LNCAP (cell line): ENCODE results near the gene IL32.

Experiments
- TF ChIP-seq, protein P1 (sequence below): fragments of 450-650 bp; IDR thresholded peaks from 2 replicates; pipeline ENCODE4 v1.5.1; 2017; ENCODE audit warnings: mild to moderate bottlenecking

The IL32 gene

DNA sequence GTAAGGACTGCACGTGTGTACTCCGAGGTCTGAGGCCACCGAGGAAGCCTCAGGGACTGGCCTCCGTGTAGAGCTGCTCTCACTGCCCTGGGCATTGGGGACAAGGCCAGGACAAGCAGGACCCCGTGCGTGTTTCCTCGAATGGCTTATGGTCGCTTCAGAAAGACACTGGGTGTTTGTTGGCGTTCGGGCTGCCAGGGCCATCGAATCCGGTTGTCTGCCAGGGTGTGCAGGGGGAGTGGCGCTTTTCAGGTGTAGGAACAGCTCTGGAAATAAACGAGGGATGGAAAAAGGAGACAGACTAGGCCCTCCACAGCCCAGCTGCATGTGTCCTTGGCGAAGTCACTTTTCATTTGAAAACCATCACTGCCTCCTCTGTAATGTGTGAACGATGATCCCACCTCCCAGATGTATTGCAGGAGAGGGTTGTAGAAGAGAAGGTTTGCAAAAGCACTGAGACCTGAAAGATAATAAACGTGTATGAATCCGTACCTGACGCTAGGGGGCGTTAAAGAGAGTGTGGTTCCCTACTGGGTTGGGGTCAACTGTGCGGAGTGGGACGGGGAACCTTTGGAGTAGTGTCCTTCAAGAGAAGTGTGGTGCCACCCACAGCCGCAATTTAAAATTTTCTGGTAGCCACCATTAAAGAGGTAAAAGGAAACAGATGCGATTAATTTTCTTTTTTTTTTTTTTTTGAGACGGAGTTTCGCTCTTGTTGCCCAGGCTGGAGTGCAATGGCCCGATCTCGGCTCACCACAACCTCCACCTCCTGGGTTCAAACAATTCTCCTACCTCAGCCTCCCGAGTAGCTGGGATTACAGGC lies 35.8 kb downstream of the IL32 start:
- TF ChIP-seq, protein P1, sequence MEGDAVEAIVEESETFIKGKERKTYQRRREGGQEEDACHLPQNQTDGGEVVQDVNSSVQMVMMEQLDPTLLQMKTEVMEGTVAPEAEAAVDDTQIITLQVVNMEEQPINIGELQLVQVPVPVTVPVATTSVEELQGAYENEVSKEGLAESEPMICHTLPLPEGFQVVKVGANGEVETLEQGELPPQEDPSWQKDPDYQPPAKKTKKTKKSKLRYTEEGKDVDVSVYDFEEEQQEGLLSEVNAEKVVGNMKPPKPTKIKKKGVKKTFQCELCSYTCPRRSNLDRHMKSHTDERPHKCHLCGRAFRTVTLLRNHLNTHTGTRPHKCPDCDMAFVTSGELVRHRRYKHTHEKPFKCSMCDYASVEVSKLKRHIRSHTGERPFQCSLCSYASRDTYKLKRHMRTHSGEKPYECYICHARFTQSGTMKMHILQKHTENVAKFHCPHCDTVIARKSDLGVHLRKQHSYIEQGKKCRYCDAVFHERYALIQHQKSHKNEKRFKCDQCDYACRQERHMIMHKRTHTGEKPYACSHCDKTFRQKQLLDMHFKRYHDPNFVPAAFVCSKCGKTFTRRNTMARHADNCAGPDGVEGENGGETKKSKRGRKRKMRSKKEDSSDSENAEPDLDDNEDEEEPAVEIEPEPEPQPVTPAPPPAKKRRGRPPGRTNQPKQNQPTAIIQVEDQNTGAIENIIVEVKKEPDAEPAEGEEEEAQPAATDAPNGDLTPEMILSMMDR = peak; percentile 78

DNA sequence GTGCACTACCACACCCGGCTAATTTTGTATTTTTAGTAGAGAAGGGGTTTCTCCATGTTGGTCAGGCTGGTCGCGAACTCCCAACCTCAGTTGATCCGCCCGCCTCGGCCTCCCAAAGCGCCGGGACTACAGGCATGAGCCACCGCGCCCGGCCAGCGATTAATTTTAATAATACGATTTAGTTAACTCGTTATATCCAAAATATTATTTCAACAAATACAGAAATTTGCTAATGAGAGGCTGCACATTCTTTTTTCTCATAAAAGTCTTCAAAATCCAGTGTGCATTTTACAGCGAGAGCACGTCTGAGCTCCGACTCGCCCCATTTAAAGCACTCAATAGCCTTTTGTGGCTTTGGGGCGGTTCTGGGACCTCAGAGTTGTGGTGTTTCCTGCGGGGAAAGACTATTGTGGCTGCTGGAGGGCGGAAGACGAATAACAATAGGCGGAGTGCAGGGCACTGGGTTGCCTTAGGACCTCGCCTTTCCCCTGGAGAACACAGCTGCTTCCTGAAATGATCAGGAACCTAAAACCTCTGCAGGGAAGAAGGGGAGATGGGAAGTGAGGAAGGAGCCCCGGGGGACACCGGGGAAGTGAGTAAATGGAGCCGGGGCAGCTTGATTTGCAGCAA lies 36.5 kb downstream of the IL32 start:
- TF ChIP-seq, protein P1 = no peak

DNA sequence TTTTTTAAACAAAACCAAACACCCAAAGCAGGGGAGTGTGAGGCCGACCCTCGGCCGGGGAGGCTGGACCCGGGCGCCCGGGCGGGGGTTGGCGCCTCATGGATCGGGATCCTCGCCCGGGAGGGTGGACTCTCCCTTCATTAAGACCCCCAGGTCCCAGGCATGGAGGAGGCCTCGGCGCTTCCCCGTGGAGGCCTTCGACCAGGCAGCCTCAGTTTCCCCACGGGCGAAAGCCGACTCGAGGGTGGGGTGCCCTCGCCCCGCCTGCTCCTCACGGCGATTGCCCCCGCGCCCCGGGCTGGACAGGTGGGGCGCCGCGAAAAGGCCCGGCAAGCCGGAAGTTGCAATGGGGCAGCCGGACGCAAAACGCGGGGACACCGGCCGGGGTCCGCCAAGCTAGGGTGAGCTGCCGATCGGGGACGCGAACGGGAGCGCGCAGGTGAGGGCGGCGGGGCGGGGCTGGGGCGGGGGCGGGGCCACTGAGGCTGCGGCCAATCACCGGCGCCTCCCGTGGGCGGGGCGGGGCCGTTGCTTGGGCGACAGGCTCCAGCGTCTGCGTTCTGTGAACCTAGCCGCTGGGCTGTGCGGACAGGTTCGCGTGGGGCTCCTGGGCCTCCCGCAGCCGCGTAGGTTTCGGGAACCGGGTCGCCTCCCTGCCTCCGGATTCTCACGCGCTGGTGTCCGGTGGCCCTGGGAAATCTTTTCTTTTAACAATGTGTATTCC lies 40.9 kb downstream of the IL32 start:
- TF ChIP-seq, protein P1 = no peak

DNA sequence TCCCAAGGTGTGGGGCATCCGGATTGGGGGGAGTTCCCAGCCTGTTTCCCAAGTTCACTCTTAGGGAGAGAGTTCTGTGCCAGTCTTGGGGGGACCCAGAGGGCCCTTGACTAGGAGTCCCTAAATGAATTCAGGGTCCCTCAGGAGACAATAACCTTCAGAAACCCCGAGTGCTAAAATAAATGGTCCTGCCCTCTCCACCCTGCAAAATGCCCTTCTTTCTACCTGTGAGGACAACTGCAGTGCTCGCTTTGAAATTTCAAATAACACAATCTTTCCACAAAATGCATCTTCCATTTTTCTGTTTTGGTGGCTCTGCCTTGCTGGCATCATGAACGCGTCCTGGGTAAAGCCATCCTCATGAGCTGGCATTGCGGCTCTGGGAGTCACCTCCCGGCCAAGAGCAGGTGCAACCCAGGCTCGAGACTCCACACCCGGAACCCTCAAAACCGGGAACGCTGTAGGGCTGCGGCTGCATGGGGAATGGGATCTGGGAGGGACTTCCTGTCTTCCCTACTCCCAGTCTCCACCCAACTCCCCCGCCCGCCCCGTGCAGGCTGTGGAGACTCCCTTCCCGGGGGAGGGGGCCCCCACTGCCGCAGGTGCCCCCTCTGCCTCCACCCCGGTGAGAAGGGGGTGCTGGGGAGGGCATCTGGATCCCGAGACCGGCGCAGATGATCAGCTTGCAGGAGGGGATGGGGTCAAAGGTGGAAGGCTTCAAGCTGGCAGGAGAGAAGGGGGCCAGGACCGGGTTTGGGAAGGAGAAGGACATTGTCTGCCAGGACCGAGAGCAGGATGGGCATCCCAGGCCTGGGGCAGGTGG lies 46.8 kb downstream of the IL32 start, which contains the start of gene ZNF205:
Gene ZNF205, plus strand, starts transcription at position 529 of the 823 bp plus-strand sequence. CDS start 845 bp downstream, outside the sequence.
- TF ChIP-seq, protein P1 = no peak

DNA sequence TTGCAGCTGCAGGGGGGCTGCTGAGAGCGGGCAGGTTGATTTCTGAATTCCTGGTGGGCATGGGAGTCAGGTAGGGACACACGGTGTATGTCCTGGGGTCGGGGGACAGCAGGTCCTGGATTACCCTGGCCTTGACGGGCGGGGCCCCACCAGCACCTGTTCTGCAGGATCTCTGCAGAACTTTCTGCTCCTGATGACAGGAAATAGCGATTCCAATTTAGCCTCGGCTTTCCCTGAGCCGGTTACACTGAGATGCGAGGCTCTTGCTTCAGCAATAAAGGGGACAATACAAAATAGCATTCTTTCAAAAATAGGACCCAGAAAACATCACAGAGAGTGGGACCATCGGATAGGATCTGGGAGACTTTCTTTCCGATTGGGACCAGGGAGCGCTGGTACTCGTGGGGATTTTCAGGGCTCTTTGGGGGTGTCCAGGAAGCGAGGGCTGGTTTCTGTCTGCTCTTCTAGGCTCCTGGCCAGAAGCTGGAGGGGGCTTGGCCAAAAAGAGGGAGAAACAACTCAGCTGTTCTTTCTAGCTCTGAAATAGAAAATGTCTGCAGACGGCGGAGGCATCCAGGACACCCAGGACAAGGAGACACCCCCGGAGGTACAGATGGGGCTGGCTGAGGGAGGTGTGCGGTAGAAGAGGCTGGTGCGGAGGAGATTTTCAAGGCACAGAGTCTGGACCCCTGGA lies 47.6 kb downstream of the IL32 start:
- TF ChIP-seq, protein P1 = no peak

DNA sequence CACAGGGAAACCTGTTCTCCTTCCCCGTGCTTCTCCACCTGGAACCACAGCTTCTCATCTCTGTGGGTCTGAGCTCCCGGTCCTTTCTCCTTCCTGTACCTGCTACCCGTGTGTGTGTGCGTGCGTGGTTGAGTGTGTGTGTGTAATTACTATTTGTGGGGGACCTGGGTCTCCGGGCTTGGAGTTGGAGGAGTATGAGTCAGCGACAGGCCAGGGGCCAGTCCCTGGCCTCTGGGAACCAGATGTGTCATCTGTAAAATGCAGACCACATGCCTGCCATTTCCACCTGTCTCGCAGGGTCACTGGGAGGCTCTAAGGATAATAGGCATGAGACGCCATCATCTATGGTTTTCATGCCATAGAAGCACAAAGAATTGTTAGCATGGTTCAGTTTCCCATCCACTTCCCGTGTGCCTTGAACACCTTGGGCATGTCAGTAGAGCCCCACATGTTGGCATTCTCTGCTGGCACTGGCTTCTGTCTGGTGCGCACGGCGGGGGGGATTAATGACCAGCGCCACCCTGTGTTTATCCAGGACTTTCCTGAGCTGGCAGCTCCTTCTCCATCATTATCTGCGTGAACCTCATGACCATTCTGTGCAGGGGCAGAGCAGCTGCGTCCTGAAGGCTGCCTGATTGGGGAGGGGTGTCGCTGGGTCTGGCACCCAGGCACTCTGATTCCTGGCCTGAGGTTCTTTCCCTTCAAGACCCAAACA lies 48.5 kb downstream of the IL32 start:
- TF ChIP-seq, protein P1 = no peak
